ENCODE data around the gene BOD1L1. TPM values are rescaled to one million over a fixed set of nuclear protein-coding genes. Genes with fewer than 3 reads are reported as not detected.

Gene BOD1L1
- total RNA-seq, 2 experiments from 2014 or later: 37.7 to 43.1 TPM

DNA sequence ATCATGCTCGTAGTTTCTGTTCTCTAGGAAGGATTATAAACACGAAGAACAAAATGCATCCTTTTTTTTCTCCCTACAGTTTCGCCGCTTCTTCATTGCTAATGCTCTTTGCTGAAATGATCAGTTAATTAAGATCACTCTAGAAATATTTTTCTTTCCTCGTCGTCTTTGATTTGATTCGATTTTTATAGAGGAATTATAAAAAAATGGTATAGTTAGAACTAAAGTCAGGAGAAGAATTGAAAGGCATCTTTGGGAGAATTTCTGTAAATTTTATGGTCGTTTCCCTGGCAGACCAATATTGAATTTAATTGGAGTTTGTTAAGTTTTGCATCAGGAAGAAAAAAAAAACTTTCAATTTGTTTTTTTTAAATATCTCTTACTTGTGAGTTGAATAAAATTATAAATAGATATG, 82.1 kb downstream of the BOD1L1 start:
- DNase-seq: no peak

DNA sequence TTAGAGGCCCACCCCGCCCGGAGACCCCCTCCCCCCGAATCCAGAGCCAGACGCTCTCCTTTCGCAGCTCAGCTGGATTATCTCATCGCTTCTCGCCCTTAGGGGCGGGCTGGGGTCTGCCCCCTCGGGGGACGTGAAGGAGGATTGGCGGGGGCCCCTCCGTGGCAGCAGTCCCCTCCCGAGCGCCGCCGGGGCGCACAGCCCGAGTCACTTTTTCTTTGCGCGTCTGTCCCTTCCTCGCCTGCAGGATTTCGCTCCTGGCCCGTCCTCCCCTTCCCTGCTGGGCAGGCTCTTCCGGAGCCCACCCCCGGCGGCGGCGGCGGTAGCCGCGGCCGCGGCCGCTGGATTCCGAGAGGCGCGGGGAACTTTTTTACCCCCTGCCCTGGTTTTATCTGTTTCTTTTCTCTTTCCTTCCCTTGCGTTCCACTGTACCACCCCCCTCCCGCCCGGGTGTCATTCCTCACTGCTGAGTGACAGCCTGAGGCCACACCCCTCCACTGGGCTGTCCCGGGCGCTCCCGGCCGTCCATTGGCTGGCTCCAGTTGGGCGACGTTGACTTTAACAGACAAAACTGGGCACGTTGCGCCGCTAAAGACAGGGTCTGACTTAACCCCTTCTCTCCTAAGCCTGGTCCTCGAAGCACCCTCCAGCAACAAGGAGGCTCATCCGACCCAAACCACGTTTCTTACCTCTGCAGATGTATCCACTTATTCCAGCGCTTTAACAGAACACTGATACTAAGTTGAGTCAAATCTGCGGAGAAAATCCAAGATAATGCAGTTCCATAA, 82.7 kb downstream of the BOD1L1 start:
- no peak for DNase-seq
- H3K27me3 Mint-ChIP-seq: peaks cover 70% of the 10 kb centered on the region
- CTCF ChIA-PET: interaction anchor here (1.1 kb wide), 1 partner anchor 23 kb away, joined by 3 read pairs; no protein-coding TSS in a partner anchor
- H3K9me3 Mint-ChIP-seq: peaks cover 3% of the 10 kb centered on the region
- H3K36me3 Mint-ChIP-seq (ENCODE audit: low read depth): peaks cover 10% of the 10 kb centered on the region
- H3K4me3 Mint-ChIP-seq: peak overlapping the region; percentile 69
- H3K4me1 Mint-ChIP-seq: peaks cover 37% of the 10 kb centered on the region
- POLR2A ChIA-PET: no interaction called here
- peak overlapping the region; percentile 46 for H3K27ac Mint-ChIP-seq

More for the DNA sequence above, 82.1 kb downstream of the BOD1L1 start:
- Mint-ChIP-seq H3K36me3 (ENCODE audit: low read depth) (peaks cover 10% of the 10 kb centered on the region), H3K4me3 (peak overlapping the region; percentile 69), H3K27ac (peak overlapping the region; percentile 46), H3K9me3 (peaks cover 3% of the 10 kb centered on the region), H3K27me3 (peaks cover 68% of the 10 kb centered on the region), H3K4me1 (peaks cover 37% of the 10 kb centered on the region)
- POLR2A ChIA-PET: no interaction called here
- CTCF ChIA-PET: no interaction called here

DNA sequence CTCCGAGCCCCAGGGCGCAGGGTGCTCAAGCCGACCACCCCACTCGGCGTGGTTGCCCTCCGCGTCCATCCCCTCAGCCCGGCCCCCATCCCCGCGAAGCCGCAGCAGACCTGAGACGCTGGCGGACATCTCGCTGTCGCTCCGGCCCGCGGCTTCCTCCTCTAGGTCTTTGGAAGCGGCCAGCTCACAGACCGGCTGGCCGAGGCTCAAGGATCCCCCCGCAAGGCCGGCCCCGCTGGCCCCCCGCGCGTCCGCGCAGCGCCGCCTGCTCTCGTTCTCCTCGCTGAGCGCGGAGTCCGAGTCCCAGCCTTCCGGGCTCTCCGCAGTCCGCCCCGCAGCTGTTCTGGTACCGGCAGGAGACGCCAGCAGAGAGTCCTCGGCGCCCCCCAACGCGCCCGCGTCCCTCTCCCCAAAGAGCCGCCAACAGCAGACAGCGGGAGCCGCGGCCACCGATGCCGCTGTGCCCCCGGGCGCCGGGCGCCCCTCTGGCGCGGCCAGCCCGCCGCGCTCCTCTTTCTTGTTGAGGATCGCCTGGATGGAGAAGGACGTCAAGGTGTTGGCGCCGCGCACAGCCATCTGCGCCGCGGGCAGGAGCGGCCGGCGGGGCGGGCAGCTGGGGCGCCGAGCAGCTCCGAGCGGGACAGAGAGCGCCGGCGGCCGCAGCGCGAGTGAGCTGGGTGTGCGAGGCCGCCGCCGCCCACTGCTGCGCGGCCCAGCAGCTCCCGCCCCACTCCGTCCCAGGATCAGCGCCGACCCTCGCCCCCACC, 83.5 kb downstream of the BOD1L1 start, which contains the start of gene NKX3-2:
TSS of gene NKX3-2 (minus strand) at position 670 of the 767 bp plus-strand sequence. CDS start at position 576, 94 bp downstream.
- Mint-ChIP-seq H3K27ac (peak within 1 kb of the TSS; percentile 52), H3K4me1 (peaks cover 33% of the 10 kb centered on the region)
- POLR2A ChIA-PET: no interaction called here

DNA sequence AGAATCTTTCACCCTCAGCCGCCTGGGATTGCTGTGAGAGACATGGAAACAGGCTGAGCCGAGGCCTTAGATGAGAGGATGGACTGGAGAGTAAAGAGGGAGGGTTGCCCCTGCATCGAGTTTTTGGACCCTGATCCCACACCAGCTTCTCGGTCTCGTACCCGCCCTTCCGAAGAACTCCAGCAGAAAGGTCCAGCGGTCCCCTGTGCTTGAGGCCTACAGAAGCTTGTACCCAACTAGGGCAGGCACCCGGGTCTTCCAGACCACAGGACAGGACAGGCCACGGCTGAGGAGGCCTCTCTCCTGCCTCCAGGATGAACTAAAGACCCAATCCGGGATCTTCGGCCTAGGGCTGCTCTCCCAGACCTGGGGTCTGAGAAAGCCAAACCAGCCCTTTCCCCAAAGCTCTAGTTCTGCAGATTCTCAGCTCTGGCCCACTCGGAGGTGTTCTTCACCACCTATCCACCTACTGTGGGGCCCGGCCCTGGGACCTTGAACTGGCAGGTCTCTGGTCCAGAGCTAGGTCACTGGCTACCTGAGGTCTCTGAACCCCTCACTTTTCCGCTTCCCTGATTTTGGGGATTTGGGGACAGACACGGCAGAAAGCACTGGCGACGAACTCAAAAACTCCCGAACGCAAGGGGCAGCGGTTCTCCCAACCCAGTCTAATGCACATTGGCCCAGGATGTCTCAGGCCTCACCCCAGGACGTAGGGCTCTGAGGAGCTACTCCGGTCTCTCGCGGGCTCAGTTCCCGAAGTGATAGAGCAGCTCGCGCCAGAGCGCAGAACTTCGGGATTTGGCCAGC, 84.3 kb downstream of the BOD1L1 start:
- POLR2A ChIA-PET: no interaction called here
- H3K36me3 Mint-ChIP-seq (ENCODE audit: low read depth): peaks cover 12% of the 10 kb centered on the region
- DNase-seq: no peak
- peaks cover 72% of the 10 kb centered on the region for H3K27me3 Mint-ChIP-seq
- H3K4me3 Mint-ChIP-seq: peak overlapping the region; percentile 36
- H3K4me1 Mint-ChIP-seq: peaks cover 28% of the 10 kb centered on the region
- CTCF ChIA-PET: interaction anchor here (1.0 to 2.7 kb wide), 2 partner anchors 9 to 14 kb away, joined by 3 to 10 read pairs; no protein-coding TSS in a partner anchor
- peak overlapping the region; percentile 52 for H3K27ac Mint-ChIP-seq
- H3K9me3 Mint-ChIP-seq: peaks cover 3% of the 10 kb centered on the region

More for the DNA sequence above, 83.5 kb downstream of the BOD1L1 start, which contains the start of gene NKX3-2:
- H3K4me3 Mint-ChIP-seq: peak within 1 kb of the TSS; percentile 69
- peaks cover 3% of the 10 kb centered on the region for H3K9me3 Mint-ChIP-seq
- CTCF ChIA-PET: interaction anchor here (1.1 to 2.7 kb wide), 2 partner anchors 15 to 23 kb away, joined by 3 to 10 read pairs; no protein-coding TSS in a partner anchor
- peaks cover 10% of the 10 kb centered on the region for H3K36me3 Mint-ChIP-seq (ENCODE audit: low read depth)
- DNase-seq: no peak
- peaks cover 72% of the 10 kb centered on the region for H3K27me3 Mint-ChIP-seq

DNA sequence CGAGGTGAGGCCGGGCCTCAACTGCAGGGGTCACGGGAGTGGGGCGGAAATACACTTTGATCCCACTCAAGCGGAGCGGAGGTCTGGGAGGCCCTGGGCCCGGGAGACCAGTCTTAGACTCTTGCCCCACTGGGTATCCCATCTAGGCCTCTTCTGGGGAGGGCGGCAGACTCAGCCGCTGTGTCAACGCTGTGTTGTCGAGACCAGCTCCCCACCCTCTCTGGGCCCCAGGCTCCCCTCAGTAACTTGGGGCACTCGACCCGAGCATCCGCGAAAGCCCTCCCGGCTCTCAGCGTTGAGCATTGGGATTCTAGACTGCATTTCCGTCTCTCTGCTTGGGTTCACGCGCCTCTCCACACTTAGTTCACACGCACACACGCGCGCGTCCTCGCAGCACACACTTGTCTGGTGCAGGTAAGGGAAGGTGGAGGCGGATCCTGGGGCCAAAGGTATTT, 84.9 kb downstream of the BOD1L1 start:
- peaks cover 79% of the 10 kb centered on the region for H3K27me3 Mint-ChIP-seq
- peak overlapping the region; percentile 36 for H3K4me3 Mint-ChIP-seq
- ChIA-PET POLR2A (no interaction called here), CTCF (interaction anchor here (1.0 to 2.7 kb wide), 4 partner anchors 8 to 27 kb away, joined by 3 to 10 read pairs (median 3); no protein-coding TSS in a partner anchor)
- peaks cover 12% of the 10 kb centered on the region for H3K36me3 Mint-ChIP-seq (ENCODE audit: low read depth)
- no peak for DNase-seq
- peaks cover 28% of the 10 kb centered on the region for H3K4me1 Mint-ChIP-seq
- peaks cover 3% of the 10 kb centered on the region for H3K9me3 Mint-ChIP-seq
- peak overlapping the region; percentile 50 for H3K27ac Mint-ChIP-seq

DNA sequence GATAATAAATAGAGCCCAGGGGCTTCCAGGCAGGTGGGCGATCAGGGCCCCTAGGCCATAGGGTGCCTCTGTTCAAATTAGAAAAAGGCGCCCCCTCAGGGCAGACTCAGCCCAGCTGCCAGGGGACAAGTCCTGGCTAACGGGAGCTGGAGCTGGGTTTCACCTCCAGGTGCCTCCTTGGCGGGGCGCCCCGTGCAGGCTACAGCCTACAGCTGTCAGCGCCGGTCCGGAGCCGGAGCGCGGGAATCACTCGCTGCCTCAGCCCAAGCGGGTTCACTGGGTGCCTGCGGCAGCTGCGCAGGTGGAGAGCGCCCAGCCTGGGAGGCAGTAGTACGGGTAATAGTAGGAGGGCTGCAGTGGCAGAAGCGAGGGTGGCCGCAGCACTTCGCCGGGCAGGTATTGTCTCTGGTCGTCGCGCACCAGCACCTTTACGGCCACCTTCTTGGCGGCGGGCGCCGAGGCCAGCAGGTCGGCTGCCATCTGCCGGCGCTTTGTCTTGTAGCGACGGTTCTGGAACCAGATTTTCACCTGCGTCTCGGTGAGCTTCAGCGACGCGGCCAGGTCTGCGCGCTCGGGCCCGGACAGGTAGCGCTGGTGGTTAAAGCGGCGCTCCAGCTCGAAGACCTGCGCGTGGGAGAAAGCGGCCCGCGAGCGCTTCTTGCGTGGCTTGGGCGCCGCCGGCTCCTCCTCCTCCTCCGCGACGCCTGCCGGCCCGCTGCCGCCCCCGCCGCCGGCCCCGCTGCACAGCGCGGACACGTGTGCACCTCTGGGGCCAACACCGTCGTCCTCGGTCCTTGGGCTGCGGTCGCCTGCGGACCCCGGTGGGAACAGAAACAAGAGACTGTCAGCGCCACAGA, 85.6 kb downstream of the BOD1L1 start:
- ChIA-PET POLR2A (no interaction called here), CTCF (interaction anchor here (1.0 to 2.7 kb wide), 3 partner anchors 13 to 26 kb away, joined by 3 to 10 read pairs (median 3); no protein-coding TSS in a partner anchor)
- DNase-seq: peak; percentile 35
- peaks cover 4% of the 10 kb centered on the region for H3K9me3 Mint-ChIP-seq
- H3K4me3 Mint-ChIP-seq: no peak overlapping the region
- peaks cover 27% of the 10 kb centered on the region for H3K4me1 Mint-ChIP-seq
- H3K27ac Mint-ChIP-seq: no peak overlapping the region
- H3K27me3 Mint-ChIP-seq: peaks cover 81% of the 10 kb centered on the region
- H3K36me3 Mint-ChIP-seq (ENCODE audit: low read depth): peaks cover 14% of the 10 kb centered on the region

DNA sequence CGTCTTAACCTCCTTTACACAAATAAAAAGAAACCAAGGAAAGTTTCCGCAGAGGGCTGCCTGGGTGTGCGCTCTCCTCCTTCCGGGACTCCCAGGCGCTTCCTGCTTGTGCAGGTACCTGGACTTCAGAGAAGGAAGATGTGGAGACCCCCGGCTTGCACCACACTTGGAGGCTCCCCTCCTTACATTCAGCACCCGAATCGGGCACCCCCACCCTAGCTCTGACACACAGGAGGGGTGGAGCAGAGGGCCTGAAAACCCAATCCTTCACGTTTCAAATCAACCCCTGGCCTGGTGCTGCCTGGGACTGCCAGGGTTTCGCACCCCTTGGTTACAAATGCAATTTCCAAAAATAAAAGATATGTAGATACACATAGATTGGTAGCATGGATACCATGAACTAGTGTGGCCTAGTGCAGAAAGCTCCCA, 86.3 kb downstream of the BOD1L1 start:
- Mint-ChIP-seq H3K9me3 (peaks cover 3% of the 10 kb centered on the region), H3K4me1 (peaks cover 21% of the 10 kb centered on the region), H3K27ac (no peak overlapping the region), H3K4me3 (no peak overlapping the region), H3K36me3 (ENCODE audit: low read depth) (peaks cover 15% of the 10 kb centered on the region), H3K27me3 (peaks cover 81% of the 10 kb centered on the region)
- ChIA-PET CTCF (interaction anchor here (2.7 kb wide), 1 partner anchor 12 kb away, joined by 10 read pairs; no protein-coding TSS in a partner anchor), POLR2A (no interaction called here)
- DNase-seq: no peak

DNA sequence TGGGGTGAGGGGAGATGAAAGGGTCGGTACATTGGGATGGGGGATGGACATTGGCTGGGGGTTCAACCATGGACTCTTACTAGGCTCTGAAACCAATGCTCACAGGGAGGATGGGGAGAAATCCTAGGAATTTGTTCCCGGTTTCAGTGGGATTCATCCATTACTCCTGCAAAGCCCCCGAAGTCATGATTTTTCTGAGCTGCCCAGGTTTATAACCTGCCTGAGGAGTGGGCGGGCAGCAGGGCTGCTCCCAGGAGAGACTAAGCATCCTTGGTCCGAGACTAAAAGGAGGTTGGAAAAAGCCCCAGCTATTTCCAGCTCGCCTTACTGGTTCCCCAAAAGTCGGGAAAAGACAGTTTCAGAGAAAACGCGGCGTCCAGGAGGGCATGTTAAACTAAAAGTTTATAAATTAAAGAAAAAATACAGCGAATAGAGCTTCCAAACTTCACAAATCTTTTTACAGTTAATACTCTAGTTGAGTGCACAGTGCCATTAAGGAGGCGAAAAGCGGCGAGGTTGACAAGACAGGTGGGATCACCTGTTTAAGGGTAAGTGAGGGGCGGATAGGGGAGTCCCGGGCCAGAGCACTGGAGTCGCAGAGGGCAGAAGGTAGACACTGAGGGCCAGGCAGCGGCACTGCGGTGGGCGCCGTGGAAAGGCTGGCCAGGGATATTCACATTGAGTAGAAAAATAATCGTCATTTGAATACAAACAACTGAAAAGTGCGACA, 86.9 kb downstream of the BOD1L1 start:
- Mint-ChIP-seq H3K27ac (peak overlapping the region; percentile 58), H3K9me3 (peaks cover 3% of the 10 kb centered on the region), H3K27me3 (peaks cover 83% of the 10 kb centered on the region), H3K36me3 (ENCODE audit: low read depth) (peaks cover 15% of the 10 kb centered on the region), H3K4me3 (no peak overlapping the region), H3K4me1 (peaks cover 19% of the 10 kb centered on the region)
- DNase-seq: no peak
- ChIA-PET CTCF (interaction anchor here (0.7 to 1.2 kb wide), 2 partner anchors 12 to 19 kb away, joined by 3 to 4 read pairs; no protein-coding TSS in a partner anchor), POLR2A (no interaction called here)

DNA sequence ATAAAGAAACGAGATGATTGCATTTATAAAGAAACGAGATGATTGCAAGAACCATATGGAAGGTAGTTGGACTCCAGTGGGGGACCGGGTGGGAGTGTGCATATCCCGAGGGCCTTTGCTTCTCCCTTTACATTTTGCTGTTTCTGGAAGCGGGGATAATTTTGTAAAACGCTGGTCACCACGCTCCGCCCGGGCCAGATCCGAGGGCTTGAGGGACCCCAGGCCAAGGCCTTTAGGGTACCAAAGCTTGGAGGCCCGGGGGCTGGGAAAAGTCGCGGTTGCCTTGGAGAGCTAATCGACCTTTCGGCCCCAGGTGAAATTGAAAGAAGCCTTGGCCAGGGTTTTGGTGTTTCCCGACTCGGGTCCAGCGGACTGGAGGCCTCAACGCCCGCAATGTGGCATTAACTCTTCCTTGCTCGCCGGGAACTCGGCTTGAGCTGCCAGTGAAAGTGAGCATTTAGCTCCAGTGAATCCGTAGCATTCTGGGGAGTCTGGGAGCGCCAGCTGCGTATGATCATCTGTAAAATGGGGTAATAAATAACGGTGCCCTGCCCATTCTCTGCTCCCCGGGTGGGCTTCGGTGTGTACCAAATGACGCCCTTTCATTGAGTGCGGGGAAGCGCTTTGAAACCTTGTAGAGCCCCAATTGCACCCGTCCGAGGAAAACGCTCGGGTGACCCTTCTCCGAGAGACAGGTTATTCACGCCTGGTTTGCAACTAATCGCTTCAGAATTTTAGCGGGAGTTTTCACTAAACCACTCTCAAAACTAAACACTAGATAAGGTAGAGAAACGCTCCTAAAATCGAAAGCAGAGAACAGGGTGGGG, 87.7 kb downstream of the BOD1L1 start:
- peaks cover 12% of the 10 kb centered on the region for H3K4me1 Mint-ChIP-seq
- H3K27me3 Mint-ChIP-seq: peaks cover 84% of the 10 kb centered on the region
- peaks cover 11% of the 10 kb centered on the region for H3K36me3 Mint-ChIP-seq (ENCODE audit: low read depth)
- H3K9me3 Mint-ChIP-seq: peaks cover 3% of the 10 kb centered on the region
- ChIA-PET POLR2A (no interaction called here), CTCF (interaction anchor here (1.2 kb wide), 1 partner anchor 18 kb away, joined by 4 read pairs; no protein-coding TSS in a partner anchor)
- peak overlapping the region; percentile 64 for H3K27ac Mint-ChIP-seq
- no peak overlapping the region for H3K4me3 Mint-ChIP-seq
- no peak for DNase-seq

DNA sequence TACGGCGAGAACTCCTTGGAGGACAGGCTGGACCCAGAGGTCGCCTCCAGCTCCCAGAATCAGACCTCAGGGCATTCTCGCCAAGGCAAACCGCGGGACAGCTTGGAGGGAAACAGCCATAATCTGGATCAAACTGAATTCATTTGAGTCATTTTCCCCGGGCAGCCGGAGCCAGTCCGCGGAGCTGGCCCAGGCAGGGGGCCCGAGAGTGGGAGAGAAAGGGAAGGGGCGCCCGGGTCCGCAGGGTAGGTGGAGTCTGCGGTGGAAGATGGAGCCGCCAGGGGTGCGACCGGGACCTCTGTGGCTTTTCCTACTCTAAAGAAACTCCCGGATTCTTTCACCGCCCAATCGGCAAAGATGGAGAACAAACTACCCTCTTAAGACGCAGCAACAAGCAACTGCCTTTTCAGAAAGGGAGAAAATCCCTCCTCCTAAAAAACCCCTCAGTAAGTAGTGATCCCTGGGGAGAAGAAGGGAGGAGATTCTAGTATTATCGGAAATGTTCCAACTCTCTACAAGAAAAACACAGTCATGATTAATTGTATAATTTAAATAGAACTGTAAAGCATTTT, 88.4 kb downstream of the BOD1L1 start:
- peaks cover 11% of the 10 kb centered on the region for H3K36me3 Mint-ChIP-seq (ENCODE audit: low read depth)
- ChIA-PET CTCF (interaction anchor here (1.2 kb wide), 1 partner anchor 17 kb away, joined by 4 read pairs; no protein-coding TSS in a partner anchor), POLR2A (no interaction called here)
- no peak overlapping the region for H3K4me3 Mint-ChIP-seq
- H3K9me3 Mint-ChIP-seq: peaks cover 3% of the 10 kb centered on the region
- DNase-seq: no peak
- no peak overlapping the region for H3K27ac Mint-ChIP-seq
- H3K4me1 Mint-ChIP-seq: peaks cover 12% of the 10 kb centered on the region
- H3K27me3 Mint-ChIP-seq: peaks cover 87% of the 10 kb centered on the region

Data from activated CD4-positive, alpha-beta T cell treated with anti-CD3 and anti-CD28 coated beads, Interleukin-2, amount 10 ng/mL, durations not matched to agents 7 days and 5 days (primary cell).